ENCODE results near the gene PLEKHA5. TPM values are rescaled to one million over a fixed set of nuclear protein-coding genes. Genes with fewer than 3 reads are reported as not detected.

Gene PLEKHA5
- polyA plus RNA-seq, 3 donors, result 0.35 to 0.79 (median 0.41) TPM

GRCh38 chr12:19278407-19278806 is 148.9 kb downstream of the PLEKHA5 start:
- Histone ChIP-seq H3K27ac (ENCODE audit: low read depth in 1 of 2, low read length in 2 of 2) (no peak overlapping the region), H3K4me2 (replicated peaks; ENCODE audit: extremely low read depth, low read length, poor library complexity, severe bottlenecking) (no peak overlapping the region), H2AFZ (ENCODE audit: insufficient read depth, low read depth, low read length, poor library complexity, severe bottlenecking) (no peak overlapping the region), H3K79me2 (ENCODE audit: insufficient read depth, low read length) (no peaks in the 10 kb centered on the region), H3K9ac (ENCODE audit: insufficient read depth, low read length, poor library complexity, severe bottlenecking) (no peak overlapping the region), H4K20me1 (ENCODE audit: insufficient read depth, low read length) (no peaks in the 10 kb centered on the region), H3K4me1 (ENCODE audit: control insufficient read depth in 1 of 2, insufficient read depth in 2 of 2, low read length in 2 of 2) (peaks cover 0 to 3% of the 10 kb centered on the region in 2 donors), H3K36me3 (replicated peaks in 1 of 2; ENCODE audit: control insufficient read depth in 1 of 2, insufficient read depth in 2 of 2, low read length in 2 of 2) (no peaks in the 10 kb centered on the region), H3K9me3 (replicated peaks in 1 of 2; ENCODE audit: control insufficient read depth in 1 of 2, insufficient read depth in 1 of 2, low read length in 2 of 2) (no peaks in the 10 kb centered on the region), H3K4me3 (replicated peaks in 1 of 3; ENCODE audit: low read depth in 2 of 3, low read length in 3 of 3) (no peak overlapping the region), H3K27me3 (ENCODE audit: control insufficient read depth in 2 of 2, insufficient read depth in 2 of 2, low read length in 2 of 2) (no peaks in the 10 kb centered on the region)
- WGBS (ENCODE audit: insufficient coverage), result no CpG with 5 or more reads among the region's 2 CpGs
- intact Hi-C loops (cut with micrococcal nuclease), result no loop called here
- DNase-seq, result no peak
- Mint-ChIP-seq H3K9me3 (no peaks in the 10 kb centered on the region), H3K27ac (no peak overlapping the region), H3K4me1 (peaks cover 7% of the 10 kb centered on the region), H3K27me3 (ENCODE audit: low read depth in 3 of 3) (no peaks in the 10 kb centered on the region), H3K36me3 (peaks cover 3 to 4% of the 10 kb centered on the region in 2 donors), H3K4me3 (no peak overlapping the region)
- no peak for TF ChIP-seq CTCF (IDR thresholded peaks at IDR 0.05)

- TF ChIP-seq CTCF (IDR thresholded peaks at IDR 0.05), result no peak
- Mint-ChIP-seq H3K36me3 (peaks cover 0 to 1% of the 10 kb centered on the region in 2 donors), H3K27me3 (ENCODE audit: low read depth in 3 of 3) (peaks cover 0 to 2% (median 0%) of the 10 kb centered on the region in 3 donors), H3K4me3 (no peak overlapping the region), H3K27ac (no peak overlapping the region), H3K4me1 (no peaks in the 10 kb centered on the region), H3K9me3 (no peaks in the 10 kb centered on the region)
- H3K4me3 ChIP-seq (replicated peaks in 1 of 3; ENCODE audit: low read depth in 2 of 3, low read length in 3 of 3), result no peak overlapping the region
- no peak overlapping the region for H2AFZ ChIP-seq (ENCODE audit: insufficient read depth, low read depth, low read length, poor library complexity, severe bottlenecking)
- no peak overlapping the region for H3K4me2 ChIP-seq (replicated peaks; ENCODE audit: extremely low read depth, low read length, poor library complexity, severe bottlenecking)
- no peaks in the 10 kb centered on the region for H3K4me1 ChIP-seq (ENCODE audit: control insufficient read depth in 1 of 2, insufficient read depth in 2 of 2, low read length in 2 of 2)
- H3K27ac ChIP-seq (ENCODE audit: low read depth in 1 of 2, low read length in 2 of 2), result no peak overlapping the region
- no peak overlapping the region for H3K9ac ChIP-seq (ENCODE audit: insufficient read depth, low read length, poor library complexity, severe bottlenecking)
- no peaks in the 10 kb centered on the region for H3K9me3 ChIP-seq (replicated peaks in 1 of 2; ENCODE audit: control insufficient read depth in 1 of 2, insufficient read depth in 1 of 2, low read length in 2 of 2)
- H3K27me3 ChIP-seq (ENCODE audit: control insufficient read depth in 2 of 2, insufficient read depth in 2 of 2, low read length in 2 of 2), result no peaks in the 10 kb centered on the region
- H3K79me2 ChIP-seq (ENCODE audit: insufficient read depth, low read length), result no peaks in the 10 kb centered on the region
- no peak for DNase-seq
- intact Hi-C loops (cut with micrococcal nuclease), result no loop called here
- no peaks in the 10 kb centered on the region for H4K20me1 ChIP-seq (ENCODE audit: insufficient read depth, low read length)
- no peaks in the 10 kb centered on the region for H3K36me3 ChIP-seq (replicated peaks in 1 of 2; ENCODE audit: control insufficient read depth in 1 of 2, insufficient read depth in 2 of 2, low read length in 2 of 2)
These were observed 152.7 kb downstream of the PLEKHA5 start for GRCh38 chr12:19282133-19282699.
